ENCODE results near the gene POLD2. TPM values are rescaled to one million over a fixed set of nuclear protein-coding genes. Genes with fewer than 3 reads are reported as not detected.

Gene POLD2
- total RNA-seq, 1 experiment from 2014 or later, result 154 TPM

DNA sequence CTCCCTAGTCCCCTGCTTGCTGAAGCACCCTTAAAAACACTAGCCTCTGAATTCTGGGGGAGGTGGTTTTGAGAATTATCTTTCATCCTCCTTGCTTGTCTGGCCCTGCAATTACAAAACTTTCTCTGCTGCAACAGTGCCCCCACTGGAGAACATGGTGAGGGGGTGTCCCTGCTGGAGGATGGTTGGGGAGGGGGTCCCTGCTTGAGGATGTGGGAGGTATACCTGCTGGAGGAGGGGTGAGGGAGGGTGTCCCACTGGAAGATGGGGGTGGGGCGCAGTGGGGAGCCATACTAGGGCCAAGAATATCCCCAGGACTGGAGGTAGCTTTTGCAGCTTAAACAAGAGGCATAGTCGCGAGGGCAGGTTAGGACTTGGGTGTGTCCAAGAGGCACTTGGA lies 37.8 kb downstream of the POLD2 start:
- Mint-ChIP-seq H3K4me3 (no peak overlapping the region), H3K36me3 (peaks cover 5% of the 10 kb centered on the region; the same call in 1 of the 2 replicates), H3K27me3 (ENCODE audit: low read depth) (peaks cover 22% of the 10 kb centered on the region), H3K27ac (no peak overlapping the region), H3K9me3 (no peaks in the 10 kb centered on the region), H3K4me1 (peaks cover 17% of the 10 kb centered on the region; the same call in 1 of the 2 replicates)
- POLR2A ChIA-PET, result interaction anchor here (0.6 to 0.7 kb wide), 2 partner anchors 16 to 18 kb away, joined by 3 to 5 read pairs; no protein-coding TSS in a partner anchor
- CTCF ChIA-PET, result interaction anchor here (0.6 to 1.9 kb wide), 6 partner anchors 13 to 129 kb away, joined by 3 to 8 read pairs (median 3); no protein-coding TSS in a partner anchor
- DNase-seq (ENCODE audit: low spot score) (peak; percentile 39), ATAC-seq (no peak)
- TF ChIP-seq HMGA2 (CRISPR knock-in tag; IDR thresholded peaks at IDR 0.05), result no peak
- no peak for TF ChIP-seq ZNF263 (CRISPR knock-in tag; IDR thresholded peaks at IDR 0.05; ENCODE audit: low read depth)
- TF ChIP-seq CBFB (CRISPR knock-in tag; IDR thresholded peaks at IDR 0.05; ENCODE audit: low read depth), result no peak
- TF ChIP-seq ELF4 (CRISPR knock-in tag; IDR thresholded peaks at IDR 0.05; ENCODE audit: low read depth), result no peak
- no peak for TF ChIP-seq TEAD1 (CRISPR knock-in tag; IDR thresholded peaks at IDR 0.05)
- TF ChIP-seq JUN (CRISPR knock-in tag; IDR thresholded peaks at IDR 0.05), result no peak
- no peak for TF ChIP-seq MXD4 (CRISPR knock-in tag; IDR thresholded peaks at IDR 0.05; ENCODE audit: borderline replicate concordance)
- TF ChIP-seq ATF1 (CRISPR knock-in tag; IDR thresholded peaks at IDR 0.05), result no peak
- TF ChIP-seq ESRRA (CRISPR knock-in tag; IDR thresholded peaks at IDR 0.05; ENCODE audit: borderline replicate concordance), result no peak
- TF ChIP-seq ZBTB21 (CRISPR knock-in tag; IDR thresholded peaks at IDR 0.05; ENCODE audit: borderline replicate concordance), result no peak
- no peak for TF ChIP-seq NFYB (CRISPR knock-in tag; conservative IDR thresholded peaks at IDR 0.05; ENCODE audit: low read depth)
- no peak for TF ChIP-seq ETV6 (CRISPR knock-in tag; IDR thresholded peaks at IDR 0.05)

DNA sequence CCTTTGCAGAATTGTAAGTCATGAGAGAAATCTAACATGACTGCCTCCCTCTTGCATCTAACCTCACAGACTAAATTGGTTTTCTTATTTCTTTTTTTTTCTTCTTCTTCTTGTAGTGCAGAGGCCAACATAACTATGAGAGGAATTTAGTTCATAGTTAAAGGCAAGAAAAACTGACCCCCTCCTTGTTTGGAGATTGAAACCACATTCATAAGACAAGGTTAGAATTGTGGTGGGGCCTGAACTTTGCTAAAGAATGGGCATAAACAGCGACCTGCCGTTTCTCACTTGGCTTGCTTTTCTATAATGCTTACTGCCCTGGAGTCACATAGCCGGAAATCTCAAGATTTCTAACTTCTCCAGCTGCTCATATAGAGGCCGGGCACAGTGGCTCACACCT lies 38.6 kb downstream of the POLD2 start:
- Mint-ChIP-seq H3K4me1 (peaks cover 17% of the 10 kb centered on the region; the same call in 1 of the 2 replicates), H3K9me3 (no peaks in the 10 kb centered on the region), H3K4me3 (no peak overlapping the region), H3K27me3 (ENCODE audit: low read depth) (peaks cover 22% of the 10 kb centered on the region), H3K27ac (no peak overlapping the region), H3K36me3 (peaks cover 11% of the 10 kb centered on the region)
- CTCF ChIA-PET, result interaction anchor here (0.7 to 1.9 kb wide), 5 partner anchors 9 to 51 kb away, joined by 3 to 8 read pairs (median 5); no protein-coding TSS in a partner anchor
- ATAC-seq, result no peak
- TF ChIP-seq ZNF512 (CRISPR knock-in tag; IDR thresholded peaks at IDR 0.05; ENCODE audit: borderline replicate concordance) (no peak), CREM (CRISPR knock-in tag; IDR thresholded peaks at IDR 0.05) (no peak), STAT6 (CRISPR knock-in tag; conservative IDR thresholded peaks at IDR 0.05; ENCODE audit: low read depth) (no peak), NR2C2 (CRISPR knock-in tag; IDR thresholded peaks at IDR 0.05) (no peak), MLX (CRISPR knock-in tag; IDR thresholded peaks at IDR 0.05) (no peak), ZNF396 (CRISPR knock-in tag; IDR thresholded peaks at IDR 0.05; ENCODE audit: borderline replicate concordance) (no peak)
- TF ChIP-seq, protein P1, sequence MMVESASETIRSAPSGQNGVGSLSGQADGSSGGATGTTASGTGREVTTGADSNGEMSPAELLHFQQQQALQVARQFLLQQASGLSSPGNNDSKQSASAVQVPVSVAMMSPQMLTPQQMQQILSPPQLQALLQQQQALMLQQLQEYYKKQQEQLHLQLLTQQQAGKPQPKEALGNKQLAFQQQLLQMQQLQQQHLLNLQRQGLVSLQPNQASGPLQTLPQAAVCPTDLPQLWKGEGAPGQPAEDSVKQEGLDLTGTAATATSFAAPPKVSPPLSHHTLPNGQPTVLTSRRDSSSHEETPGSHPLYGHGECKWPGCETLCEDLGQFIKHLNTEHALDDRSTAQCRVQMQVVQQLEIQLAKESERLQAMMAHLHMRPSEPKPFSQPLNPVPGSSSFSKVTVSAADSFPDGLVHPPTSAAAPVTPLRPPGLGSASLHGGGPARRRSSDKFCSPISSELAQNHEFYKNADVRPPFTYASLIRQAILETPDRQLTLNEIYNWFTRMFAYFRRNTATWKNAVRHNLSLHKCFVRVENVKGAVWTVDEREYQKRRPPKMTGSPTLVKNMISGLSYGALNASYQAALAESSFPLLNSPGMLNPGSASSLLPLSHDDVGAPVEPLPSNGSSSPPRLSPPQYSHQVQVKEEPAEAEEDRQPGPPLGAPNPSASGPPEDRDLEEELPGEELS (CRISPR knock-in tag; IDR thresholded peaks at IDR 0.05), result no peak
- TF ChIP-seq, protein P2, sequence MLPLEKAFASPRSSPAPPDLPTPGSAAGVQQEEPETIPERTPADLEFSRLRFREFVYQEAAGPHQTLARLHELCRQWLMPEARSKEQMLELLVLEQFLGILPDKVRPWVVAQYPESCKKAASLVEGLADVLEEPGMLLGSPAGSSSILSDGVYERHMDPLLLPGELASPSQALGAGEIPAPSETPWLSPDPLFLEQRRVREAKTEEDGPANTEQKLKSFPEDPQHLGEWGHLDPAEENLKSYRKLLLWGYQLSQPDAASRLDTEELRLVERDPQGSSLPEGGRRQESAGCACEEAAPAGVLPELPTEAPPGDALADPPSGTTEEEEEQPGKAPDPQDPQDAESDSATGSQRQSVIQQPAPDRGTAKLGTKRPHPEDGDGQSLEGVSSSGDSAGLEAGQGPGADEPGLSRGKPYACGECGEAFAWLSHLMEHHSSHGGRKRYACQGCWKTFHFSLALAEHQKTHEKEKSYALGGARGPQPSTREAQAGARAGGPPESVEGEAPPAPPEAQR (CRISPR knock-in tag; IDR thresholded peaks at IDR 0.05), result no peak
- POLR2A ChIA-PET, result interaction anchor here (0.7 kb wide), 1 partner anchor 587 kb away, joined by 5 read pairs; no protein-coding TSS in a partner anchor
- no peak for DNase-seq (ENCODE audit: low spot score)

All from WTC11 (cell line).